Purkinje cell (primary cell): Measurements from ENCODE around the gene UCKL1. TPM values are rescaled to one million over a fixed set of nuclear protein-coding genes. Genes with fewer than 3 reads are reported as not detected.

Source experiments
- polyA plus RNA-seq: library from polyadenylated mRNA; unstranded; fragments of >200 nt; fragmentation: Nextera tagmentation; gene quantifications from 2 replicates; pipeline ENCODE4 v1.2.1, GENCODE V29; 2014

Gene UCKL1
- polyA plus RNA-seq: 3.1 and 5.6 TPM in 2 replicates

GRCh38 chr20:63955827-63956663 is at the start of gene UCKL1:
TSS of gene UCKL1 (minus strand) at chr20:63956416. CDS start at chr20:63956372, 44 bp downstream.

GRCh38 chr20:63980806-63981728 is 24.9 kb upstream of the UCKL1 start, which contains the start of gene PRPF6:
TSS of gene PRPF6 (plus strand) at chr20:63981132. CDS start at chr20:63981246, 114 bp downstream.

GRCh38 chr20:63979557-63980316 is 23.5 kb upstream of the UCKL1 start, which contains the start of gene SAMD10:
TSS of gene SAMD10 (minus strand) at chr20:63979642. CDS start at chr20:63979467, 175 bp downstream.

GRCh38 chr20:63969838-63970713 is 13.9 kb upstream of the UCKL1 start, which contains the start of gene ZNF512B:
TSS of gene ZNF512B (minus strand) at chr20:63969930. CDS start at chr20:63967950, 1,980 bp downstream.

GRCh38 chr20:63894358-63895201 is 61.6 kb downstream of the UCKL1 start, which contains the start of gene DNAJC5:
TSS of gene DNAJC5 (plus strand) at chr20:63895126. CDS start at chr20:63928346, 33,220 bp downstream.

Other genes starting within 250 kb of the UCKL1 start
- gene ARFRP1, start 248.4 kb downstream of the UCKL1 start, polyA plus RNA-seq: 1.7 and 5.3 TPM in 2 replicates
- gene ZGPAT, start 248.4 kb downstream of the UCKL1 start, polyA plus RNA-seq: 0.38 and 0.73 TPM in 2 replicates
- gene LIME1, start 219.8 kb downstream of the UCKL1 start, polyA plus RNA-seq: not detected in 2 replicates
- gene SLC2A4RG, start 216.6 kb downstream of the UCKL1 start, polyA plus RNA-seq: 0.93 TPM in 1 of 2 replicates, not detected in the other
- 2.8 and 6.3 TPM in 2 replicates for gene ZBTB46, start 125.2 kb downstream of the UCKL1 start, polyA plus RNA-seq
- not detected in 2 replicates for gene ABHD16B, start 94.9 kb downstream of the UCKL1 start, polyA plus RNA-seq
- 7.6 and 9.1 TPM in 2 replicates for gene TPD52L2, start 91.1 kb downstream of the UCKL1 start, polyA plus RNA-seq
- 8.3 and 9.6 TPM in 2 replicates for gene DNAJC5, start 61.3 kb downstream of the UCKL1 start, polyA plus RNA-seq
- 0.05 and 0.06 TPM in 2 replicates for gene ZNF512B, start 13.5 kb upstream of the UCKL1 start, polyA plus RNA-seq
- gene SAMD10, start 23.2 kb upstream of the UCKL1 start, polyA plus RNA-seq: 0.25 and 0.73 TPM in 2 replicates
- gene PRPF6, start 24.7 kb upstream of the UCKL1 start, polyA plus RNA-seq: 11.7 and 17.3 TPM in 2 replicates
- not detected in 2 replicates for gene C20orf204, start 79.8 kb upstream of the UCKL1 start, polyA plus RNA-seq
- gene SOX18, start 93.2 kb upstream of the UCKL1 start, polyA plus RNA-seq: 0.29 TPM in 1 of 2 replicates, not detected in the other
- 42.6 and 72.7 TPM in 2 replicates for gene TCEA2, start 106.8 kb upstream of the UCKL1 start, polyA plus RNA-seq
- 0.36 TPM in 1 of 2 replicates, not detected in the other for gene RGS19, start 123.1 kb upstream of the UCKL1 start, polyA plus RNA-seq
- 0.13 TPM in 1 of 2 replicates, not detected in the other for gene OPRL1, start 123.7 kb upstream of the UCKL1 start, polyA plus RNA-seq
- gene LKAAEAR1, start 128.0 kb upstream of the UCKL1 start, polyA plus RNA-seq: not detected in 2 replicates
- not detected in 2 replicates for gene NPBWR2, start 151.1 kb upstream of the UCKL1 start, polyA plus RNA-seq
- gene MYT1, start 208.0 kb upstream of the UCKL1 start, polyA plus RNA-seq: 0.75 and 2.0 TPM in 2 replicates